MM.1S (cell line): ENCODE results near the gene ZC2HC1B.

ENCODE experiments used
- DNase-seq: peaks from one replicate; pipeline ENCODE4 v3.0.0-alpha.2; 2015
- H2AFZ ChIP-seq: fragments of 300-600 bp; sonication (generic); 2 replicates; pipeline ENCODE4 v1.6.0; 2016; ENCODE audit warnings: antibody characterized with exemption, low read length
- H3F3A ChIP-seq: fragments of 300-600 bp; sonication (generic); 2 replicates; pipeline ENCODE4 v1.6.1; 2016; ENCODE audit warnings: mild to moderate bottlenecking, antibody characterized with exemption, low read length, moderate library complexity, mixed read lengths; ENCODE audit not compliant: insufficient read depth
- H3K27ac ChIP-seq: fragments of 300-600 bp; sonication (generic); 2 replicates; pipeline ENCODE4 v1.5.1; 2016; ENCODE audit warnings: mild to moderate bottlenecking, low read length
- H3K27me3 ChIP-seq: fragments of 300-600 bp; sonication (generic); replicated peaks from 2 replicates; pipeline ENCODE4 v1.6.0; 2016; ENCODE audit warnings: low read length; ENCODE audit not compliant: insufficient read depth
- H3K36me3 ChIP-seq: fragments of 300-600 bp; sonication (generic); replicated peaks from 2 replicates; pipeline ENCODE4 v1.6.1; 2016; ENCODE audit warnings: mild to moderate bottlenecking, low read length, mixed read lengths; ENCODE audit not compliant: insufficient read depth
- H3K4me1 ChIP-seq: fragments of 300-600 bp; sonication (generic); 2 replicates; pipeline ENCODE4 v1.6.1; 2016; ENCODE audit warnings: low read length, mixed read lengths
- H3K4me2 ChIP-seq: fragments of 300-600 bp; sonication (generic); 2 replicates; pipeline ENCODE4 v1.6.0; 2016; ENCODE audit warnings: low read depth, low read length
- H3K4me3 ChIP-seq: fragments of 300-600 bp; sonication (generic); 2 replicates; pipeline ENCODE4 v1.5.1; 2016; ENCODE audit warnings: low read length, mixed read lengths
- H3K79me2 ChIP-seq: fragments of 300-600 bp; sonication (generic); 2 replicates; pipeline ENCODE4 v1.6.1; 2016; ENCODE audit warnings: mixed run types, low read length, mixed read lengths
- H3K9ac ChIP-seq: fragments of 300-600 bp; sonication (generic); 2 replicates; pipeline ENCODE4 v1.6.1; 2016; ENCODE audit warnings: low read length, mixed read lengths
- H3K9me2 ChIP-seq: fragments of 300-600 bp; sonication (generic); replicated peaks from 2 replicates; pipeline ENCODE4 v1.6.1; 2016; ENCODE audit warnings: mild to moderate bottlenecking, low read length, mixed read lengths; ENCODE audit not compliant: insufficient read depth
- H3K9me3 ChIP-seq: fragments of 300-600 bp; sonication (generic); replicated peaks from 2 replicates; pipeline ENCODE4 v1.6.1; 2016; ENCODE audit warnings: mild to moderate bottlenecking, low read length, mixed read lengths; ENCODE audit not compliant: insufficient read depth
- H4K20me1 ChIP-seq: fragments of 300-600 bp; sonication (generic); 2 replicates; pipeline ENCODE4 v1.6.1; 2016; ENCODE audit warnings: mild to moderate bottlenecking, low read length, moderate library complexity, mixed read lengths; ENCODE audit not compliant: insufficient read depth
- EZH2 ChIP-seq: fragments of 300-600 bp; sonication (generic); optimal IDR thresholded peaks from 2 replicates; pipeline ENCODE3; 2017; ENCODE audit warnings: low read depth, mild to moderate bottlenecking, antibody characterized with exemption, low read length, mixed read lengths
- EZH2phosphoT487 ChIP-seq: fragments of 300-600 bp; sonication (generic); IDR thresholded peaks from 2 replicates; pipeline ENCODE4 v1.6.1; 2018; ENCODE audit warnings: antibody characterized with exemption, low read length
- TF ChIP-seq, protein P1 (sequence below): fragments of 300-600 bp; sonication (generic); IDR thresholded peaks from 2 replicates; pipeline ENCODE4 v1.5.1; 2016; ENCODE audit warnings: antibody characterized with exemption, low read length, mixed read lengths

Gene ZC2HC1B

GRCh38 chr6:143952060-143952778 is 87.9 kb downstream of the ZC2HC1B start:
- Histone ChIP-seq H3K9ac (no peak overlapping the region), H3K9me2 (no peaks in the 10 kb centered on the region), H3K36me3 (no peaks in the 10 kb centered on the region), H3K79me2 (no peaks in the 10 kb centered on the region), H3K4me1 (no peaks in the 10 kb centered on the region), H4K20me1 (no peaks in the 10 kb centered on the region), H3K4me3 (no peak overlapping the region), H2AFZ (no peak overlapping the region), H3F3A (no peaks in the 10 kb centered on the region), H3K27ac (no peak overlapping the region), H3K4me2 (no peak overlapping the region), H3K9me3 (no peaks in the 10 kb centered on the region), H3K27me3 (no peaks in the 10 kb centered on the region)
- TF ChIP-seq EZH2phosphoT487 (no peak), EZH2 (no peak)
- TF ChIP-seq, protein P1, sequence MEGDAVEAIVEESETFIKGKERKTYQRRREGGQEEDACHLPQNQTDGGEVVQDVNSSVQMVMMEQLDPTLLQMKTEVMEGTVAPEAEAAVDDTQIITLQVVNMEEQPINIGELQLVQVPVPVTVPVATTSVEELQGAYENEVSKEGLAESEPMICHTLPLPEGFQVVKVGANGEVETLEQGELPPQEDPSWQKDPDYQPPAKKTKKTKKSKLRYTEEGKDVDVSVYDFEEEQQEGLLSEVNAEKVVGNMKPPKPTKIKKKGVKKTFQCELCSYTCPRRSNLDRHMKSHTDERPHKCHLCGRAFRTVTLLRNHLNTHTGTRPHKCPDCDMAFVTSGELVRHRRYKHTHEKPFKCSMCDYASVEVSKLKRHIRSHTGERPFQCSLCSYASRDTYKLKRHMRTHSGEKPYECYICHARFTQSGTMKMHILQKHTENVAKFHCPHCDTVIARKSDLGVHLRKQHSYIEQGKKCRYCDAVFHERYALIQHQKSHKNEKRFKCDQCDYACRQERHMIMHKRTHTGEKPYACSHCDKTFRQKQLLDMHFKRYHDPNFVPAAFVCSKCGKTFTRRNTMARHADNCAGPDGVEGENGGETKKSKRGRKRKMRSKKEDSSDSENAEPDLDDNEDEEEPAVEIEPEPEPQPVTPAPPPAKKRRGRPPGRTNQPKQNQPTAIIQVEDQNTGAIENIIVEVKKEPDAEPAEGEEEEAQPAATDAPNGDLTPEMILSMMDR, result no peak
- DNase-seq, result no peak

GRCh38 chr6:143952947-143953701 is 88.8 kb downstream of the ZC2HC1B start:
- Histone ChIP-seq H3K4me2 (no peak overlapping the region), H2AFZ (no peak overlapping the region)

DNA sequence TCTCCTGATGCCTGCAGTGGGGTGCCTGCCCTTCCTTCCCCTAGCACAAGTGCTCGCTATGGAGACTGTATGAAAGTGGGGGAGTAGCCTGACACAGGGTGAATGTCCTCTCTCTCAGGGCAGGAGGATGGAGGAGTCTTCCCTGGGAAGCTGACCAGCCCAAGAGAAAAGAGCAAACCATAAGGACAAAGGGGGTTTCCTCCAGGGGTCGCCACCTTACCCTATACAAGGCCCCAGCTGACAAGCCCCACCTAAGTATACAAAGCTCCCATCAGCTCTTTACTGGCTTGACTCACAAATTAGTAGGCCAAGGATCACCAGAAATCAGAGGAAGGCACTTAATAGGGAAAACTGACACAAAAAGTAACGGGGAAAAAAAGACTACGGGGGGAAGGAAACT is 89.6 kb downstream of the ZC2HC1B start:
- Histone ChIP-seq H3K27me3 (no peaks in the 10 kb centered on the region), H3K4me3 (no peak overlapping the region), H3K9ac (no peak overlapping the region), H4K20me1 (no peaks in the 10 kb centered on the region), H2AFZ (no peak overlapping the region), H3K9me3 (no peaks in the 10 kb centered on the region), H3K27ac (no peak overlapping the region), H3K4me1 (no peaks in the 10 kb centered on the region), H3K4me2 (no peak overlapping the region), H3F3A (no peaks in the 10 kb centered on the region), H3K36me3 (no peaks in the 10 kb centered on the region), H3K9me2 (no peaks in the 10 kb centered on the region), H3K79me2 (no peaks in the 10 kb centered on the region)
- DNase-seq, result no peak
- no peak for TF ChIP-seq EZH2

More at GRCh38 chr6:143952947-143953701, 88.8 kb downstream of the ZC2HC1B start:
- H3K9ac ChIP-seq, result no peak overlapping the region
- no peak for DNase-seq
- no peaks in the 10 kb centered on the region for H4K20me1 ChIP-seq
- no peak for TF ChIP-seq EZH2phosphoT487
- TF ChIP-seq EZH2, result no peak
- TF ChIP-seq, protein P1, result no peak
- H3K9me3 ChIP-seq, result no peaks in the 10 kb centered on the region
- no peaks in the 10 kb centered on the region for H3K27me3 ChIP-seq
- H3K4me1 ChIP-seq, result no peaks in the 10 kb centered on the region
- H3K79me2 ChIP-seq, result no peaks in the 10 kb centered on the region
- no peak overlapping the region for H3K27ac ChIP-seq
- no peak overlapping the region for H3K4me3 ChIP-seq
- no peaks in the 10 kb centered on the region for H3K36me3 ChIP-seq
- H3F3A ChIP-seq, result no peaks in the 10 kb centered on the region
- no peaks in the 10 kb centered on the region for H3K9me2 ChIP-seq
